HepG2 (cell line): ENCODE results near the gene LZTS2.
"Not testable (repeated sequence)": the region's sequence is repeated elsewhere in the genome, so short reads cannot be mapped to it uniquely, and the experiment has no call there.

Experiments used
- CEBPG ChIP-seq: IDR thresholded peaks from 2 replicates; pipeline ENCODE4 v1.6.1; 2016
- CHD2 ChIP-seq: IDR thresholded peaks from 2 replicates; pipeline ENCODE4 v1.6.1; 2011; ENCODE audit warnings: low read depth, low read length, improper control_type of control experiment
- CTCF ChIP-seq: sonication (generic); formaldehyde crosslinking; IDR thresholded peaks from 2 replicates; pipeline ENCODE4 v1.5.0; 2020; ENCODE audit warnings: mild to moderate bottlenecking, missing genetic modification reagents, moderate library complexity
- GPBP1L1 ChIP-seq: sonication (generic); formaldehyde crosslinking; IDR thresholded peaks from 2 replicates; pipeline ENCODE4 v1.5.0; 2020; ENCODE audit warnings: mild to moderate bottlenecking, missing genetic modification reagents
- HIVEP1 ChIP-seq: sonication (generic); formaldehyde crosslinking; IDR thresholded peaks from 2 replicates; pipeline ENCODE4 v1.4.0; 2020; ENCODE audit warnings: mild to moderate bottlenecking, missing genetic modification reagents
- JUND ChIP-seq: sonication (generic); formaldehyde crosslinking; IDR thresholded peaks from 2 replicates; pipeline ENCODE4 v1.8.0; 2022; ENCODE audit warnings: mild to moderate bottlenecking, missing genetic modification reagents
- MATR3 ChIP-seq: sonication (generic); formaldehyde crosslinking; IDR thresholded peaks from 2 replicates; pipeline ENCODE4 v1.4.0; 2020; ENCODE audit warnings: missing genetic modification reagents
- POLR2AphosphoS2 ChIP-seq: IDR thresholded peaks from 2 replicates; pipeline ENCODE4 v1.6.1; 2011; ENCODE audit warnings: low read depth, low read length, improper control_type of control experiment
- SRY ChIP-seq: sonication (generic); formaldehyde crosslinking; IDR thresholded peaks from 2 replicates; pipeline ENCODE4 v1.8.0; 2022; ENCODE audit warnings: mild to moderate bottlenecking, missing genetic modification reagents
- TBL1XR1 ChIP-seq: fragments of 150-350 bp; IDR thresholded peaks from 2 replicates; pipeline ENCODE4 v1.6.1; 2014; ENCODE audit warnings: borderline replicate concordance, low read length; ENCODE audit not compliant: partially characterized antibody
- ZNF253 ChIP-seq: sonication (generic); formaldehyde crosslinking; IDR thresholded peaks from 2 replicates; pipeline ENCODE4 v1.8.0; 2022; ENCODE audit warnings: mild to moderate bottlenecking, missing genetic modification reagents, borderline replicate concordance
- ZNF687 ChIP-seq: sonication (generic); formaldehyde crosslinking; IDR thresholded peaks from 2 replicates; pipeline ENCODE4 v1.5.1; 2020; ENCODE audit warnings: mild to moderate bottlenecking, missing genetic modification reagents, moderate library complexity

GRCh38 chr10:100975397-100975796, 24.2 kb upstream of the LZTS2 start:
- TF ChIP-seq ZNF687 (CRISPR knock-in tag); ZNF253; JUND (CRISPR knock-in tag); POLR2AphosphoS2; CTCF (CRISPR knock-in tag); TBL1XR1; SRY (CRISPR knock-in tag); CEBPG (CRISPR knock-in tag); MATR3 (CRISPR knock-in tag); GPBP1L1 (CRISPR knock-in tag); HIVEP1; CHD2: not testable (repeated sequence)
